ENCODE results near the gene RASAL3.

DNA sequence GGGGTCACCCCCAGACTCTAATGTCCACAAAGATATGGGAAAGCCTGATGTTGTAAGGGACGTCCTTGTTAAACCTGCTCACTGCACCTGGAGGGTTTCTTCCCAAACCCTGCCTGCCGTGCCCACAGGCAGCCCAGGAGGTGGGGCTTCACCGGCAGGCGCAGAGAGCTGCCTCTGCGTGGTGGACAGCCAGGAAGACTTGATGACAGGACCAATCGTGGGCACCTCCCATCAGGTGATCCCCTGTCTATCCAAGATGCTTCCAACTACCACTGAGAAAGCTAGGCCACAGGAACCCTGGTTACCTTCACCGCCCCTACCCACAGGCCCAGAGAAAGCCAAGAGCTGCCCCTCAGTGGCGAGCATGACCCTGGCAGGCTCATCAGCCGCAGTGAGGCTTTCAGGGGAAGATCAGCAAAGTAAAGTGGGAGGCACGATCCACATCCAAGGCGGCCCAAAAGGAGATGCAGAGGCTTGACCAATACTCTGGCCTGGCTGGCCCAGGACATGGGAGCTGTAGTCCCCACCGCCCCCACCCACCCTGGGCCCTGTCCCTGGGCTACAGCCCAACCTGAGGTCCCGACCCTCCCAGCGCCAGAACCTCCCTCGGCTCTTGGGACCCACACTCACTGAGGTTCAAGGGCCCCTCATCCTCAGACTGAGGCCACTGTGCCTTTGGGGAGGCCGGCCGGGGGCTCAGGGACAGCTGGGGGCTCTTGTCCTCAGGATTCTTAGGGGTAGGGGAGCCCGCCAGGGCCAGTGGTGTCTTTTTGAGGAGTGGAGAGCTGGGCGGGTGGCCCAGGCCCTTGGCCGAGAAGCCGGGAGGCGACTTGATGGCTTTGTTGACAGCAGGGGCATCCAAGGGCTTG is 35.2 kb downstream of the RASAL3 start:
- TF ChIP-seq CTCF (IDR thresholded peaks at IDR 0.05; ENCODE audit: low read length) = no peak
- TF ChIP-seq EZH2 (optimal IDR thresholded peaks at IDR 0.05; ENCODE audit: low read depth, low read length) = no peak
- no peak for TF ChIP-seq EZH2phosphoT487 (IDR thresholded peaks at IDR 0.05; ENCODE audit: low read length)

Measured in MM.1S (cell line).